MCF 10A (cell line): Measurements from ENCODE around the gene KCNA10. TPM values are rescaled to one million over a fixed set of nuclear protein-coding genes. Genes with fewer than 3 reads are reported as not detected.
"Not testable (repeated sequence)": the region's sequence is repeated elsewhere in the genome, so short reads cannot be mapped to it uniquely, and the experiment has no call there.

Experiments
- BruUV-seq: library from RNA; stranded (reverse); fragments of 400-500 nt; replicated peaks from 2 replicates; lab custom pipeline; 2021; lab: Mats Ljungman, UMichigan
- CTCF ChIA-PET: fragments of 300-600 bp; sonication (Branson Sonifier 250); formaldehyde crosslinking; extraction: SDS; loops from one replicate; lab custom pipeline; 2021; ENCODE audit warnings: antibody characterized with exemption, inconsistent platforms; lab: Yijun Ruan, JAX
- POLR2A ChIA-PET: fragments of 300-600, 350-650 bp; sonication (Branson Sonifier 250); formaldehyde crosslinking; extraction: SDS; loops from one replicate; lab custom pipeline; 2020; ENCODE audit warnings: antibody characterized with exemption, inconsistent platforms; lab: Yijun Ruan, JAX
- DNase-seq: peaks from one replicate; pipeline ENCODE4 v3.0.0-alpha.2; 2018; ENCODE audit not compliant: unreplicated experiment
- H3K27ac Mint-ChIP-seq: one replicate; pipeline ENCODE4 v1.8.0; 2022; ENCODE audit warnings: mild to moderate bottlenecking, low read depth, mixed read lengths; ENCODE audit not compliant: unreplicated experiment
- H3K27me3 Mint-ChIP-seq: one replicate; pipeline ENCODE4 v1.8.0; 2022; ENCODE audit warnings: mixed read lengths; ENCODE audit not compliant: insufficient read depth, unreplicated experiment
- H3K36me3 Mint-ChIP-seq: one replicate; pipeline ENCODE4 v1.8.0; 2022; ENCODE audit warnings: mild to moderate bottlenecking, moderate library complexity, mixed read lengths; ENCODE audit not compliant: insufficient read depth, unreplicated experiment
- H3K4me1 Mint-ChIP-seq: one replicate; pipeline ENCODE4 v1.8.0; 2022; ENCODE audit warnings: mixed read lengths; ENCODE audit not compliant: insufficient read depth, unreplicated experiment
- H3K4me3 Mint-ChIP-seq: one replicate; pipeline ENCODE4 v1.8.0; 2022; ENCODE audit warnings: mild to moderate bottlenecking, moderate library complexity, mixed read lengths; ENCODE audit not compliant: unreplicated experiment
- H3K9me3 Mint-ChIP-seq: one replicate; pipeline ENCODE4 v1.8.0; 2022; ENCODE audit warnings: mixed read lengths; ENCODE audit not compliant: unreplicated experiment
- CTCF ChIP-seq: fragments of 200-600 bp; IDR thresholded peaks from one replicate; pipeline ENCODE4 v1.8.0; 2022; ENCODE audit warnings: antibody characterized with exemption, mild to moderate bottlenecking; ENCODE audit not compliant: unreplicated experiment
- intact Hi-C: fragments of 100-400 bp; cut with micrococcal nuclease; formaldehyde crosslinking; loops from 2 replicates; pipeline ENCODE4 v1.14.1; 2022
- total RNA-seq: library from RNA; stranded (reverse); gene quantifications from 2 replicates; pipeline ENCODE4 v1.2.3, GENCODE V29; 2022

Gene KCNA10
- total RNA-seq, 1 experiment from 2014 or later = not detected

- no peak overlapping the region for H3K27ac Mint-ChIP-seq
- no peak for TF ChIP-seq CTCF
- H3K27me3 Mint-ChIP-seq = peaks cover 17% of the 10 kb centered on the region
- peak; percentile 8 for DNase-seq
- CTCF ChIA-PET = interaction anchor here (0.6 to 4.0 kb wide), 2 partner anchors 17 to 480 kb away, joined by 4 to 21 read pairs; no protein-coding TSS in a partner anchor
- intact Hi-C loops = no loop called here
- H3K36me3 Mint-ChIP-seq = no peaks in the 10 kb centered on the region
- peaks cover 9% of the 10 kb centered on the region for H3K9me3 Mint-ChIP-seq
- peaks cover 5% of the 10 kb centered on the region for H3K4me1 Mint-ChIP-seq
- BruUV-seq = no TSS peak
- POLR2A ChIA-PET = interaction anchor here (0.6 kb wide), 1 partner anchor 278 kb away, joined by 3 read pairs; no protein-coding TSS in a partner anchor
- no peak overlapping the region for H3K4me3 Mint-ChIP-seq
These were observed 5.5 kb downstream of the KCNA10 start for GRCh38 chr1:110513511-110513910.

DNA sequence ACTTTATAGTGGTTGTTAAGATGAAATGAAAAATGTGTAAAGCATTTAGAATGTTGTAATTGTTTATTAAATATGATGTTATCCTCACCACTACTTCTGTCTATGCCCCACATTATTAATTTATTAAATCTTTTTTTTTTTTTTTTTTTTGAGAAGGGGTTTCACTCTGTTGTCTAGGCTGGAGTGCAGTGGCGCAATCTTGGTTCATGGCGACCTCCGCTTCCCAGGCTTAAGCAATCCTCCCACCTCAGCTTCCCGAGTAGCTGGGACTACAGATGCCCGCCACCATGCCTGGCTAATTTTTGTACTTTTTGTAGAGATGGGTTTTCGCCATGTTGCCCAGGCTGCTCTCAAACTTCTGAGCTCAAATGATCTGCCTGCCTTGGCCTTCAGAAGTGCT lies 7.5 kb downstream of the KCNA10 start:
- no peak for DNase-seq
- CTCF ChIA-PET = interaction anchor here (0.6 to 4.0 kb wide), 4 partner anchors 14 to 985 kb away, joined by 3 to 21 read pairs (median 5); no protein-coding TSS in a partner anchor
- Mint-ChIP-seq H3K4me1 (peaks cover 5% of the 10 kb centered on the region), H3K9me3 (peaks cover 9% of the 10 kb centered on the region), H3K27ac (no peak overlapping the region), H3K4me3 (no peak overlapping the region), H3K36me3 (no peaks in the 10 kb centered on the region), H3K27me3 (peaks cover 9% of the 10 kb centered on the region)
- POLR2A ChIA-PET = interaction anchor here (0.7 kb wide), 1 partner anchor 1326 kb away, joined by 3 read pairs; no protein-coding TSS in a partner anchor
- no TSS peak for BruUV-seq
- intact Hi-C loops = no loop called here
- no peak for TF ChIP-seq CTCF

DNA sequence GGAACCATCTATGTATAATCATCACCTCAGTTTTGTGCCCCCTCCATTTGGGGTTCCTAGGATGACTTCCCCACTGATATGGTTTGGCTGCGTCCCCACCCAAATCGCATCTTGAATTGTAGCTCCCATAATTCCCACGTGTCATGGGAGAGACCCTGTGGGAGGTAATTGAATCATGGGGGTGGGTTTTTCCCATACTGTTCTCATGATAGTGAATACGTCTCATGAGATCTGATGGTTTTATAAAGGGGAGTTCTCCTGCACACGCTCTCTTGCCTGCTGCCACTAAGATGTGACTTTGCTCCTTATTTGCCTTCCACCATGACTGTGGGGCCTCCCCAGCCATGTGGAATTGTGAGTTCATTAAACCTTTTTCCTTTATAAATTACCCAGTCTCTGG lies 8.1 kb downstream of the KCNA10 start:
- CTCF ChIA-PET = interaction anchor here (0.6 to 4.0 kb wide), 3 partner anchors 13 to 384 kb away, joined by 3 to 21 read pairs (median 4); no protein-coding TSS in a partner anchor
- H3K36me3 Mint-ChIP-seq, H3K27ac Mint-ChIP-seq, H3K9me3 Mint-ChIP-seq, intact Hi-C loops, H3K4me3 Mint-ChIP-seq, POLR2A ChIA-PET, DNase-seq, H3K4me1 Mint-ChIP-seq, BruUV-seq: not testable (repeated sequence)
- peaks cover 13% of the 10 kb centered on the region for H3K27me3 Mint-ChIP-seq

GRCh38 chr1:110509655-110510054 lies 9.3 kb downstream of the KCNA10 start:
- no peak for DNase-seq
- no peak overlapping the region for H3K4me3 Mint-ChIP-seq
- H3K4me1 Mint-ChIP-seq = peaks cover 5% of the 10 kb centered on the region
- H3K27ac Mint-ChIP-seq = no peak overlapping the region
- no TSS peak for BruUV-seq
- POLR2A ChIA-PET = no interaction called here
- intact Hi-C loops = no loop called here
- CTCF ChIA-PET = interaction anchor here (6.4 kb wide), 1 partner anchor 13 kb away, joined by 35 read pairs; no protein-coding TSS in a partner anchor
- no peaks in the 10 kb centered on the region for H3K36me3 Mint-ChIP-seq
- H3K9me3 Mint-ChIP-seq = peaks cover 2% of the 10 kb centered on the region
- TF ChIP-seq CTCF = no peak
- peaks cover 14% of the 10 kb centered on the region for H3K27me3 Mint-ChIP-seq
